Psoas muscle (tissue), 8 donors: Measurements from ENCODE around the gene GDPD5. TPM values are rescaled to one million over a fixed set of nuclear protein-coding genes. Genes with fewer than 3 reads are reported as not detected.

Experiments
- ATAC-seq, 4 donors: fragments of 200-7000 bp; cut with Tn5 transposase; one replicate each; pipeline ENCODE4 v1.9.1; 2020; ENCODE audit warnings: moderate library complexity in 3 of 4, mild to moderate bottlenecking in 2 of 4
- DNase-seq, 2 donors: peaks; one replicate each; pipeline ENCODE4 v3.0.0-alpha.2; 2020
- H3K27ac ChIP-seq: fragments of 200-600 bp; one replicate; pipeline ENCODE4 v1.8.0; 2022
- H3K27me3 ChIP-seq, 3 donors: fragments of 200-600 bp in 1 of 3; one replicate each; pipeline versions ENCODE4 v1.6.1 to v1.8.0; 2013 to 2022; ENCODE audit warnings: low read length in 2 of 3, mild to moderate bottlenecking in 2 of 3, moderate library complexity in 1 of 3; ENCODE audit not compliant: insufficient read depth in 3 of 3
- H3K36me3 ChIP-seq, 2 donors: fragments of 200-600 bp in 1 of 2; one replicate each; pipeline versions ENCODE4 v1.6.1 to v1.8.0; 2013 to 2022; ENCODE audit warnings: low read depth in 1 of 2, mild to moderate bottlenecking in 1 of 2, moderate library complexity in 1 of 2; ENCODE audit not compliant: insufficient read depth in 1 of 2
- H3K4me1 ChIP-seq: fragments of 200-600 bp; one replicate; pipeline ENCODE4 v1.8.0; 2022
- H3K4me3 ChIP-seq: fragments of 200-600 bp; one replicate; pipeline ENCODE4 v1.8.0; 2022; ENCODE audit warnings: mild to moderate bottlenecking
- H3K9me3 ChIP-seq: fragments of 200-600 bp; one replicate; pipeline ENCODE4 v1.8.0; 2022
- CTCF ChIP-seq: fragments of 200-600 bp; IDR thresholded peaks from one replicate; pipeline ENCODE4 v1.8.0; 2022; ENCODE audit warnings: antibody characterized with exemption
- WGBS, 3 donors: extraction: QIAGEN DNeasy Blood & Tissue Kit; methylation state at CpG; one replicate each; pipeline versions ENCODE4 v1.1.6 to v1.1.7; 2013; 5-methylcytosine and 5-hydroxymethylcytosine counted together
- intact Hi-C, 2 donors: fragments of 100-400 bp; cut with DNase I; formaldehyde crosslinking; loops; one replicate each; pipeline versions ENCODE4 v1.11.0 to v1.14.2; 2022
- long read RNA-seq, 2 donors: library from polyadenylated mRNA; unstranded; transcript quantifications; one replicate each; pipeline ENCODE4 v2.0.0, GENCODE V29; 2021
- polyA plus RNA-seq, 3 donors: library from polyadenylated mRNA; stranded (reverse); fragments of 200-250 nt; gene quantifications; one replicate each; pipeline ENCODE4 v1.2.3, GENCODE V29; 2013
- total RNA-seq, 4 donors: library from RNA; stranded (reverse); fragmentation: NEBNext Ultra II Directional in 2 of 4; extraction: Animal tissue kit (Norgen Biotek cat#: 25700) in 2 of 4; gene quantifications; one replicate each; pipeline versions ENCODE4 v1.2.1 to v1.2.4, GENCODE V29; 2021 to 2023
- donor health status: healthy with polysubstance abuse.
- donor health status: DM: no; HTN: no; CAD: no; lungs with moderate emphysema.
- donor health status: Bipolar disorder and iron deficiency.
- donor health status: healthy.
- donor health status: DM: yes; HTN: yes; CAD: no.
- donor health status: DM: no; HTN: no; CAD: no.
- donor health status: DM: no; HTN: no; CAD: no.
- donor health status: DM: yes; HTN: yes; CAD: no.

GDPD5 gene
- total RNA-seq (10 to 100 TPM; 10.3 to 16.5 (median 12.7) TPM), polyA plus RNA-seq (10 to 100 TPM in 1 of 3 donors, 1 to 10 TPM in 2; 2.7 to 13.1 (median 6.4) TPM)
- long read RNA-seq, donor 1, partial matches to known transcripts: 1 of 1 reads
- long read RNA-seq, donor 1, other reads (novel, unspliced or antisense): 0 of 1 reads
- long read RNA-seq, donor 2, partial matches to known transcripts: 5 of 8 reads
- long read RNA-seq, donor 2, other reads (novel, unspliced or antisense): 1 of 8 reads

GRCh38 chr11:75525433-75526191, at the start of gene GDPD5:
GDPD5 (minus strand) TSS chr11:75525941; CDS start chr11:75477735, 48,206 bp downstream.
- Histone ChIP-seq H3K27ac (peak within 1 kb of the TSS; percentile 36), H3K4me1 (peaks cover 31% of the 10 kb centered on the region), H3K36me3 (no peaks in the 10 kb centered on the region), H3K4me3 (peak within 1 kb of the TSS; percentile 92), H3K27me3 (no peaks in the 10 kb centered on the region), H3K9me3 (no peaks in the 10 kb centered on the region)
- intact Hi-C loops: no loop called here
- 0 to 1% (median 1%) methylated on average over 49 to 99 of the region's 99 CpGs for WGBS, 3 donors
- TF ChIP-seq CTCF: peak; percentile 53
- DNase-seq: peak; percentile 79 to 90
- ATAC-seq: peak; percentile 95 to 98 (median 96)

GRCh38 chr11:75574698-75575602, 49.2 kb upstream of the GDPD5 start:
- Histone ChIP-seq H3K4me1 (peaks cover 10% of the 10 kb centered on the region), H3K36me3 (peaks cover 12 to 43% of the 10 kb centered on the region in 2 donors), H3K9me3 (no peaks in the 10 kb centered on the region), H3K27me3 (no peaks in the 10 kb centered on the region), H3K27ac (no peak overlapping the region), H3K4me3 (no peak overlapping the region)
- TF ChIP-seq CTCF: no peak
- ATAC-seq: peak in 1 of 4 donors; percentile 4
- no peak for DNase-seq
- 69 to 80% (median 75%) methylated on average over 12 of the region's 12 CpGs for WGBS, 3 donors
- intact Hi-C loops: no loop called here

- peaks cover 12 to 65% of the 10 kb centered on the region in 2 donors for H3K36me3 ChIP-seq
- H3K9me3 ChIP-seq: no peaks in the 10 kb centered on the region
- peak; percentile 62 to 82 for DNase-seq
- H3K27me3 ChIP-seq: no peaks in the 10 kb centered on the region
- peak overlapping the region; percentile 49 for H3K27ac ChIP-seq
- ATAC-seq: peak; percentile 81 to 92 (median 88)
- no peak for TF ChIP-seq CTCF
- H3K4me1 ChIP-seq: peaks cover 10% of the 10 kb centered on the region
- 21 to 40% (median 26%) methylated on average over 8 of the region's 8 CpGs for WGBS, 3 donors
- intact Hi-C loops: no loop called here
- H3K4me3 ChIP-seq: no peak overlapping the region
Measured at GRCh38 chr11:75572744-75573143, 47.0 kb upstream of the GDPD5 start.

GRCh38 chr11:75571625-75572024, 45.9 kb upstream of the GDPD5 start:
- no peak overlapping the region for H3K4me3 ChIP-seq
- ATAC-seq (no peak), DNase-seq (no peak)
- H3K4me1 ChIP-seq: peaks cover 10% of the 10 kb centered on the region
- H3K9me3 ChIP-seq: no peaks in the 10 kb centered on the region
- TF ChIP-seq CTCF: no peak
- 95 to 97% (median 95%) methylated on average over 14 of the region's 14 CpGs for WGBS, 3 donors
- intact Hi-C loops: no loop called here
- H3K27me3 ChIP-seq: no peaks in the 10 kb centered on the region
- H3K27ac ChIP-seq: no peak overlapping the region
- H3K36me3 ChIP-seq: peaks cover 13 to 76% of the 10 kb centered on the region in 2 donors
